ENCODE measurements around the gene LIN37. TPM values are rescaled to one million over a fixed set of nuclear protein-coding genes. Genes with fewer than 3 reads are reported as not detected.

LIN37 gene
- total and polyA plus RNA-seq, 2 of the 13 experiments (the other 11 are each of a cell fraction or from before 2014, with no cell fraction given): 6.3 to 8.7 TPM

- FAIRE-seq (no peak), ATAC-seq (no peak), DNase-seq (ENCODE audit: low spot score) (no peak)
- WGBS (ENCODE audit: low lambda C conversion rate): 97% methylated on average over 16 of the region's 21 CpGs
- TF ChIP-seq AGO2 (optimal IDR thresholded peaks at IDR 0.05; ENCODE audit: low read depth, low read length) (peak; percentile 12), ZNF572 (CRISPR knock-in tag; IDR thresholded peaks at IDR 0.05) (no peak), ARNTL (CRISPR knock-in tag; IDR thresholded peaks at IDR 0.05) (no peak)
- Histone ChIP-seq H3K27ac (ENCODE audit: extremely low read length, insufficient read depth, low read length) (no peak overlapping the region), H3K79me2 (ENCODE audit: insufficient read depth, low read length) (no peaks in the 10 kb centered on the region), H3K36me3 (replicated peaks in 1 of 2; ENCODE audit: control insufficient read depth in 1 of 2, insufficient read depth in 2 of 2, low read length in 2 of 2) (peaks cover 50 to 93% of the 10 kb centered on the region in 2 experiments; a peak in 4 of 5 replicates), H3K4me1 (ENCODE audit: insufficient read depth, low read length) (no peaks in the 10 kb centered on the region), H3K9ac (ENCODE audit: insufficient read depth, low read depth, low read length) (no peak overlapping the region), H3K9me3 (ENCODE audit: low read length) (no peaks in the 10 kb centered on the region), H3K4me2 (ENCODE audit: low read depth, low read length) (no peak overlapping the region), H2AFZ (ENCODE audit: low read length) (no peak overlapping the region), H3K4me3 (replicated peaks in 1 of 3; ENCODE audit: insufficient read depth in 1 of 3, low read depth in 2 of 3, low read length in 3 of 3) (no peak overlapping the region), H3K27me3 (ENCODE audit: control insufficient read depth in 1 of 2, insufficient read depth in 2 of 2, low read length in 2 of 2) (no peaks in the 10 kb centered on the region), H4K20me1 (ENCODE audit: insufficient read depth, low read length) (no peaks in the 10 kb centered on the region)
- ChIA-PET POLR2A (interaction anchor here (1.3 to 3.6 kb wide), 2 partner anchors 8 to 13 kb away, joined by 4 to 11 read pairs; no protein-coding TSS in a partner anchor), CTCF (ENCODE audit: low intra/inter-chr PET ratio, low total read pairs) (no interaction called here)
- no TSS peak for BruUV-seq (replicated peaks)
- in situ Hi-C loops (cut with HindIII; ENCODE audit: extremely low pct_ligation_motif_present, low pct_unique_long_range_greater_than_20kb) (no loop called here), intact Hi-C loops (cut with micrococcal nuclease; ENCODE audit: unreplicated experiment) (no loop called here)
Observed at GRCh38 chr19:35731779-35732405, 16.5 kb upstream of the LIN37 start.

DNA sequence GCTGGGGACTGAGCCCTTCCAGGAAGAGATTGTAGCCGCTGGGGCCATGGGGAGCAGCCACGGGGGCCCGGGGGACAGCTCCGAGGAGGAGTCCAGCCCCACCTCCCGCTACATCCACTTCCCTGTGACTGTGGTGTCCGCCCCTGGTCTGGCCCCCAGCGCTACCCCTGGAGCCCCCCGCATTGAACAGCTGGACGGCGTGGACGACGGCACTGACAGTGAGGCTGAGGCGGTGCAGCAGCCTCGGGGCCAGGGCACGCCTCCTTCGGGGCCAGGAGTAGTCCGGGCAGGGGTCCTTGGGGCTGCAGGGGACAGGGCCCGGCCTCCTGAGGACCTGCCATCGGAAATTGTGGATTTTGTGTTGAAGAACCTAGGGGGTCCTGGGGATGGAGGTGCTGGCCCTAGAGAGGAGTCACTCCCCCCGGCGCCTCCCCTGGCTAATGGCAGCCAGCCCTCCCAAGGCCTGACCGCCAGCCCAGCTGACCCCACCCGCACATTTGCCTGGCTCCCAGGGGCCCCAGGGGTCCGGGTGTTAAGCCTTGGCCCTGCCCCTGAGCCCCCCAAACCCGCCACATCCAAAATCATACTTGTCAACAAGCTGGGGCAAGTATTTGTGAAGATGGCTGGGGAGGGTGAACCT lies 15.7 kb upstream of the LIN37 start:
- 95% methylated on average over 17 of the region's 25 CpGs for WGBS (ENCODE audit: low lambda C conversion rate)
- no peaks in the 10 kb centered on the region for H3K79me2 ChIP-seq (ENCODE audit: insufficient read depth, low read length)
- H3K4me1 ChIP-seq (ENCODE audit: insufficient read depth, low read length): no peaks in the 10 kb centered on the region
- FAIRE-seq (no peak), ATAC-seq (no peak), DNase-seq (ENCODE audit: low spot score) (no peak)
- no peaks in the 10 kb centered on the region for H3K9me3 ChIP-seq (ENCODE audit: low read length)
- TF ChIP-seq ZNF563 (CRISPR knock-in tag; IDR thresholded peaks at IDR 0.05) (no peak), RBFOX2 (IDR thresholded peaks at IDR 0.05; ENCODE audit: low read depth, low read length) (peak; percentile 54), KLF16 (CRISPR knock-in tag; IDR thresholded peaks at IDR 0.05) (no peak), MATR3 (CRISPR knock-in tag; IDR thresholded peaks at IDR 0.05) (no peak)
- TF ChIP-seq, protein P1, sequence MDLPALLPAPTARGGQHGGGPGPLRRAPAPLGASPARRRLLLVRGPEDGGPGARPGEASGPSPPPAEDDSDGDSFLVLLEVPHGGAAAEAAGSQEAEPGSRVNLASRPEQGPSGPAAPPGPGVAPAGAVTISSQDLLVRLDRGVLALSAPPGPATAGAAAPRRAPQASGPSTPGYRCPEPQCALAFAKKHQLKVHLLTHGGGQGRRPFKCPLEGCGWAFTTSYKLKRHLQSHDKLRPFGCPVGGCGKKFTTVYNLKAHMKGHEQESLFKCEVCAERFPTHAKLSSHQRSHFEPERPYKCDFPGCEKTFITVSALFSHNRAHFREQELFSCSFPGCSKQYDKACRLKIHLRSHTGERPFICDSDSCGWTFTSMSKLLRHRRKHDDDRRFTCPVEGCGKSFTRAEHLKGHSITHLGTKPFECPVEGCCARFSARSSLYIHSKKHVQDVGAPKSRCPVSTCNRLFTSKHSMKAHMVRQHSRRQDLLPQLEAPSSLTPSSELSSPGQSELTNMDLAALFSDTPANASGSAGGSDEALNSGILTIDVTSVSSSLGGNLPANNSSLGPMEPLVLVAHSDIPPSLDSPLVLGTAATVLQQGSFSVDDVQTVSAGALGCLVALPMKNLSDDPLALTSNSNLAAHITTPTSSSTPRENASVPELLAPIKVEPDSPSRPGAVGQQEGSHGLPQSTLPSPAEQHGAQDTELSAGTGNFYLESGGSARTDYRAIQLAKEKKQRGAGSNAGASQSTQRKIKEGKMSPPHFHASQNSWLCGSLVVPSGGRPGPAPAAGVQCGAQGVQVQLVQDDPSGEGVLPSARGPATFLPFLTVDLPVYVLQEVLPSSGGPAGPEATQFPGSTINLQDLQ (CRISPR knock-in tag; IDR thresholded peaks at IDR 0.05): no peak
- in situ Hi-C loops (cut with HindIII; ENCODE audit: extremely low pct_ligation_motif_present, low pct_unique_long_range_greater_than_20kb) (no loop called here), intact Hi-C loops (cut with micrococcal nuclease; ENCODE audit: unreplicated experiment) (no loop called here)
- H3K4me3 ChIP-seq (replicated peaks in 1 of 3; ENCODE audit: insufficient read depth in 1 of 3, low read depth in 2 of 3, low read length in 3 of 3): no peak overlapping the region
- H4K20me1 ChIP-seq (ENCODE audit: insufficient read depth, low read length): no peaks in the 10 kb centered on the region
- POLR2A ChIA-PET: interaction anchor here (3.6 kb wide), 1 partner anchor 7 kb away, joined by 11 read pairs; no protein-coding TSS in a partner anchor
- no peak overlapping the region for H2AFZ ChIP-seq (ENCODE audit: low read length)
- no peak overlapping the region for H3K9ac ChIP-seq (ENCODE audit: insufficient read depth, low read depth, low read length)
- no TSS peak for BruUV-seq (replicated peaks)
- peaks cover 42 to 91% of the 10 kb centered on the region in 2 experiments; a peak in 4 of 5 replicates for H3K36me3 ChIP-seq (replicated peaks in 1 of 2; ENCODE audit: control insufficient read depth in 1 of 2, insufficient read depth in 2 of 2, low read length in 2 of 2)
- H3K27ac ChIP-seq (ENCODE audit: extremely low read length, insufficient read depth, low read length): no peak overlapping the region
- no peak overlapping the region for H3K4me2 ChIP-seq (ENCODE audit: low read depth, low read length)
- CTCF ChIA-PET (ENCODE audit: low intra/inter-chr PET ratio, low total read pairs): no interaction called here
- no peaks in the 10 kb centered on the region for H3K27me3 ChIP-seq (ENCODE audit: control insufficient read depth in 1 of 2, insufficient read depth in 2 of 2, low read length in 2 of 2)
